Kidney tubule cell (primary cell): ENCODE measurements around the gene UPP1.

Experiments used
- DNase-seq: peaks from one replicate; pipeline ENCODE4 v3.0.0-alpha.2; 2018; ENCODE audit warnings: low spot score

Gene UPP1

DNA sequence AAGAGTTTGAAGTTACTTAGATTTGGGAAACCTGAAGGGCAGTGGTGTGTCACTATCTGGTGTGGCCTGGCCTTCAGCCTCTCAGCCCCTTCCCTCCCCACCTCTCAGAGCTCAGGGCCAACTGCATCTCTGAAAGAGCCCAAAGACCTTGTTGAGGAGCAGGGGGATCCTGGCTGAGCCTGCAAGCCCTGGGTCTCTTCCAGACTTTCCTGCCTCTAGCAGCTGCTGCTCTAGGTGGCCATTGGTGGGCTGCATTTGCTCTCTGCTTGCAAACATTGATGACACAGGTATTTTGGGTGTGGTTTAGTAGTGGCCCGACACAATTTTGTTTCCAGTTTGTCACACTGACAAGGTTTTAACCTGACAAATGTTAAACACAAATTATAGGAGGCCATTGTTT lies 3.1 kb upstream of the UPP1 start:
- DNase-seq = no peak

- DNase-seq = peak; percentile 71
Measured at GRCh38 chr7:48087349-48087748, 1.7 kb upstream of the UPP1 start.

- peak; percentile 99 for DNase-seq
Measured at GRCh38 chr7:48088559-48089045, 463 bp upstream of the UPP1 start.

GRCh38 chr7:48090095-48090805 lies 1.2 kb downstream of the UPP1 start:
- DNase-seq = peak; percentile 72

DNA sequence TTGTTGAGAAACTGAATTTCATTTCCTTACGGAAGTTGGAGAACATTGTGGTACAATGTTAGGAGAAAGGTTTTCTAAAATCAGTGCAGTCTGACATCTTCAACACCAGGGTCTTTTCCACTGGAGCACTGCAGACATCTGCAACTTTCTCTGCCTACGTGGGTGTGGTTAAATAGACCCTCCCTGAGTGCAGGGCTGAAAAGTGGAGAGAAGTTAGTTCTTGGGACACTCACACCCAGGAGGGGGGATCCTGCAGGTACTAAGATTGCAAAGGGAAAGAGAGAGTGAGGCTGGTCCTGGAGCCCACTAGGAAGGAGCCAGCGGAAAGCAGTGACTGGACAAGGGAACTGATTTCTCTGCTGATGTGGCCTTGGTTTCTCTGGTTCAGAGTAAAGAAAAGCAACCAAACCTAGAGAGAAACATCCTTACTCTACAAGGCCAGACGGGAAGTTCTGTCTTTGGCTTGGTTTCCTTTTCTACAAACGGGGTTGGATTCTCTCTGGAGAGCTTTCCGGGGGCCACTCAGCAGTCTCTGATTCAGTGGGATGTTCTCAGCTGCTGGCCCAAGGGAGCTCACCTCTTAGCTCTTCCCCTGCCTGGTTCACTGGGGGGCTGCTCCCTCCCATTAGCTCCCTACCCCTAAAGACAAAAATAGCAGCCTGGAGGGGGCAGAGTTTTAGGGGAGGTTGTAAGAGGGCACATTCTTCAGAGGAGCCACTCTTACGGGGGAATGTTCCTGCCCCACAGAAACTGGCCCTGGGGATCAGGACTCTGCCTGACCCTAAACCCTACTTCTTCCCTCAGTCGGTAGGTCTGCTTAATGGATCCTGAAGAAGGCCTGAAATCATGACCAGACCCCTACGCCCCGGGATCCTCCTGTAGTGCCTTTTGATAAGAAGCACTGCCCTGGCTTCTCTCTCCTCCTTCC lies 2.7 kb downstream of the UPP1 start:
- no peak for DNase-seq

DNA sequence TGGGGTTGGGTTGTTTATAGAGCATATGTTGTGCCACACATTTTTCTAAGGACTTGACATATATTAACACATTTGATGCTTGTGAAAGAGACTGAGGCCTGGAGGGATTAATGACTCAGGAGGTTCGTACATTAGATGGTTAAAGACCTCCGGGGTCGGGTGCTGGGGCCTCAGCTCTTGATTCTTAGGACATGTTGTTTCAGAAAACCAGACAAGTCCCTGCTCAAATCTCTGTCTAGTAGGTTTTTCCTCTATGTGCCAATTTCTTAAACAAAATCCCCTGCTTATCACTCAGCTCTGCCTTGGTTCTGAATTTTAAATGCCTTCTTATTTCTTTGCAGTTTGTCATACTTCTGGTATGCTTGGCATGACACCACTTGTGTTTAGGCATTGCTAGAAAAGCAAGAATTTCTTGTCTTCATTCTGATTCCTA lies 5.8 kb downstream of the UPP1 start:
- DNase-seq = peak; percentile 63

GRCh38 chr7:48096273-48096672 lies 7.2 kb downstream of the UPP1 start:
- no peak for DNase-seq

GRCh38 chr7:48097521-48098231 lies 8.6 kb downstream of the UPP1 start:
- no peak for DNase-seq

DNA sequence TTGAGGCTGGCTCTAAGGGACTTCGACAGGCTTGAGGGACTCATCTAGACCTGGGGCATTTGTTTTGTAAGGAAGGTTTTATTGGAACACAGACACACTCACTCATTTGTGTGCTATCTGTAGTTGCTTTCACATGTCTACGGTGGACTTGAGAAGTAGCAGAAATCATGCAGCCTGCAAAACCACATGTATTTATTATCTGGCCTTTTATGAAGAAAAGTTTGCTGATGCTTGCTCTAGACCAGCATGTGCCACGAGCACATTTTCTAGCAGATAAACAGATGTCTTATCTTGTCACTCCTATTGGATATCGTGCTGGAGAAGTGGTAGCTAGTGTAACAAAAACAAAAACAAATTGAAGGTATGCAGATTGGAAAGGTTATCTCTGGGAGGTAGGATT lies 9.8 kb downstream of the UPP1 start:
- DNase-seq = no peak

DNA sequence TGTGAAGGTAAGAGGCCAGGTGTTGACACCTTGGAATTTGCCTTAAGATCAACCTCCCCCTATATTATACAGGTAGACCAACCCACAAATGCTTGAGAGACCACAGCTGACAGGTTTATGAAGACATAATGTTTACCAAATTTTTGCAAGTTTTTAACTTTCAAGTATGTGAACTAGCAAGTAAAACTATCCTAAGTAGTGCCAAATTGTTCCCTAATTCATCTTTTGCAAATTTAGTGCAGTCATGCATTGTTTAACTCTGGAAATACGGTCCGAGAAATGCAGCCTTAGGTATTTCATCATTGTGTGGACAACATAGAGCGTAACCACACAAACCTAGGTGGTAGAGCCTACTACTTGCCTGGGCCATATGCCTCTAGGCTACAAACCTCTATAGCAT lies 10.7 kb downstream of the UPP1 start:
- DNase-seq = no peak

DNA sequence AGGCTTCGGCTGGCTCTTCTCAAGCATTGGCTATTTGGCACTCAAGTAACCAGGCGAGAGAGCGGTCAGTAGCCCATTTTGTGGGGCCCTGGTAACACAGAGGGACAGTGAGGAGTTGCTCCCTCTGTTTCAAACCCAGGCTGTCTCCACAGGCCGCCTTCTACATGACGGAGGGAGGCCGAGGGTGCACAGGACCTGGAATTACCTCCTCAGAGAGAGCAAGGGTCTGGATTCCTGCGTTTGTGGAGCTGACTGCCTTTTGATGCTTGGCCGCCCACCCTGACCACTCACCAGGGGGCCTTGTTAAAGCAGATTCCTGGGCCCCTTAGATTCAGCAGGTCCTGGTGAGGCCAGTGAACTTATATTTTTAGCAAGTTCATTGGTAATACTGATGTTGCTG lies 12.3 kb downstream of the UPP1 start:
- no peak for DNase-seq

GRCh38 chr7:48101968-48102367 lies 12.9 kb downstream of the UPP1 start:
- DNase-seq = no peak

GRCh38 chr7:48102530-48102929 lies 13.5 kb downstream of the UPP1 start:
- DNase-seq = no peak

GRCh38 chr7:48105045-48105444 lies 16.0 kb downstream of the UPP1 start:
- no peak for DNase-seq

DNA sequence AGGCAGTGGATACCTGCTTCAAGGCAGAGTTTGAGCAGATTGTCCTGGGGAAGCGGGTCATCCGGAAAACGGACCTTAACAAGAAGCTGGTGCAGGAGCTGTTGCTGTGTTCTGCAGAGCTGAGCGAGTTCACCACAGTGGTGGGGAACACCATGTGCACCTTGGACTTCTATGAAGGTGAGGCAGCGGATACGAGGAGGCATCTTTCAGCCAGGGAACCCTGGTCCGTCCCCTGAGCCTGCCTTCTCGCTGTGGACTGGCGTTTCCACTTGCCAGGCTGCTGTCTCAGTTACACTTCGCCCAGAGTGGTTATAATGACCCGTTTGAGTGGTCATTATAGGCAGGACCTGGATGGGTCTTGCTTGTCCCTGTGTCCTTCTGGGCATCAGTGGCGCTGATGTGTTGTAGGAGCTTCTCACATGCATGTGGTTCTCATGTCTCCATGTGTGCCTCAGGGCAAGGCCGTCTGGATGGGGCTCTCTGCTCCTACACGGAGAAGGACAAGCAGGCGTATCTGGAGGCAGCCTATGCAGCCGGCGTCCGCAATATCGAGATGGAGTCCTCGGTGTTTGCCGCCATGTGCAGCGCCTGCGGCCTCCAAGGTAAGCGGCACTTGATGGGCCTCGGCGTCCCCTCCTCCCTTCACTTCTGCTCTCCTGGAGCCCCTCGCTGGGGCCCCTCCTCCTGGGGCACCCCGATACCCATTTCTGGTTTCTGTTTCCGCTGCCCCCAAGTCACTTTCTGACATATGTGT lies 18.0 kb downstream of the UPP1 start:
- no peak for DNase-seq

- no peak for DNase-seq
Measured at GRCh38 chr7:48107926-48108472, 18.9 kb downstream of the UPP1 start.

DNA sequence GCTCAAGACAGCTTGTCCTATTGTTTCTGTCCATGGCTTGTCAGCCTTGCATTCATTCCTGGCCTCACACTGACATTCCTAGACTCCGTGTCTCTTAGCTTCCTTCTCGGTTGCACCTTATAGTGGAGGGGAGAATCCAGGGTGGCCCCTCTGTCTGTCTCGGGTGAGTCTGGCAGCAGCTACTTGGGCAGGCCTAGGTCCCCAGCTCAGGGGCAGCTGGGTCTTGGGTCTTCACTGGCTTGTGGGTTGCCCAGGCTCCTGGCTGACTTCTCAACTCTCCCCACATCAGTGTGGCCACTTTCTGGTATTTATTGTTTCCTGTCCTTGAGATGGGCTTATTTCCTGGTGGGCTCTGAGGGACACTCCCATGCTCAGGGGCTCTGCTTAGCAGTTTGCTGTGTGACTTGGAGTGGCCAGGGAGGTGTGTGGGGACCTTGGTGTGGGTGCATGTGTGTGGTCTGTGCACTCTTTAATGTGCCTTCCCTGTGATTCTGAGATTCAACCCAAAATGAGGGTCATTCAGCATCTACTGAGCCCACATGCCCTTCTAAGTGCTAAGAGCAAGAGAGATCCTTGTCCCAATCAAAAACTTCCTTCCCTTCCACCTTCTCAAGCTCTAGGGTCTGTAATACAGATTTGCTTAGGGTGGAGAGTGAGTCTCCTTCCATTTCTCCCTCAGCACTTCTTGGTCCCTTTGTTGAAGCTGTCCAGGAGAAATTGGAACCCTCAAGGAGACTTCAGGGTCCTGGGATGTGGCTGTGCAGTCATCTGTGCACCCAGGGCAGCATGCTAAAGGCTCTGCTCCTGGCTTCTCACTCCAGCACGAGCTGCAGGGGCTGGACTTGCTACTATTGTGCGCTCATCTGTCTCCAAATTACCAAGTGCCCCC lies 20.1 kb downstream of the UPP1 start:
- DNase-seq = no peak

- peak; percentile 78 for DNase-seq
Measured at GRCh38 chr7:48109848-48110663, 21.0 kb downstream of the UPP1 start.

DNA sequence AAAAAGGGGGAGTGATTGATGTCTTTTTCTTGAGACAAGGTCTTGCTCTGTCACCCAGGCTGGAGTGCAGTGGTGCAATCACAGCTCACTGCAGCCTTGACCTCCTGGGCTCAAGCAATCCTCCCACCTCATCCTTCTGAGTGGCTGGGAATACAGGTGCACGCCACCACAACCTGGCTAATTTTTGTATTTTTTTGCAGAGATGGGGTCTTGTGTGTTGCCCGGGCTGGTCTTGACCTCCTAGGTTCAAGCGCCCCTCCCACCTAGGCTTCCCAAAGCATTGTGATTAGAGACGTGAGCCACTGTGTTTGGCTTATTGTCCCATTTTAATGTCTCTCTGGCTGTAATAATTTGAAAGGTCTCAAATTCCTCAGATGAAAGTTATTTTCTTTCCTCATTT lies 21.8 kb downstream of the UPP1 start:
- no peak for DNase-seq

DNA sequence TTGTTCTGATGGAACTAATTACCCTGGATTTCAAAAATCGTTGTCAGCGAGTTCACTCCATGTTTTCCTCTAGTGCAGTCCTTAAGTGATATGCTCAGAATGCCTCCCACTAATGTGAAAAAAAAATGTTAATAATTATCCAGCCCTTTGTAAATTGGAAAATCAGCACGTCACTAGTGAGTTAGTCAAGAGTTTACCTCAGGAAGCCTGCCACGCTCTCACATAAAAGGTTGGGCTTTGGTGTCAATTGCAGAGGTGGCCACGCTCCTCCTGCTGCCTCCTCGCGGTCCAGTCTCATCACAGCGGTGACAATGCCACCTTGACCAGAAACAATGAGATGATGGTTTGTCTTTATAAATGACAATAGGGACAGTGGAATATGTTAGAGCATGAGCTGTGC lies 22.5 kb downstream of the UPP1 start:
- DNase-seq = peak; percentile 77
